Measurements from ENCODE around the gene MIPEP.

Gene MIPEP

GRCh38 chr13:23849670-23850069, 39.5 kb downstream of the MIPEP start:
- DNase-seq (ENCODE audit: insufficient read length, low spot score) (no peak), FAIRE-seq (no peak)
- no peak for TF ChIP-seq CTCF (IDR thresholded peaks at IDR 0.05; ENCODE audit: insufficient read depth, missing control alignments)

- TF ChIP-seq CTCF (IDR thresholded peaks at IDR 0.05; ENCODE audit: insufficient read depth, missing control alignments), result no peak
- DNase-seq (ENCODE audit: insufficient read length, low spot score) (no peak), FAIRE-seq (no peak)
Observed at GRCh38 chr13:23848646-23849141, 40.5 kb downstream of the MIPEP start.

- FAIRE-seq (no peak), DNase-seq (ENCODE audit: insufficient read length, low spot score) (no peak)
- TF ChIP-seq CTCF (IDR thresholded peaks at IDR 0.05; ENCODE audit: insufficient read depth, missing control alignments), result no peak
Observed at GRCh38 chr13:23848019-23848418, 41.2 kb downstream of the MIPEP start.

GRCh38 chr13:23847497-23847896, 41.7 kb downstream of the MIPEP start:
- no peak for TF ChIP-seq CTCF (IDR thresholded peaks at IDR 0.05; ENCODE audit: insufficient read depth, missing control alignments)
- FAIRE-seq, result no peak

GRCh38 chr13:23845105-23845725, 44.0 kb downstream of the MIPEP start:
- FAIRE-seq (no peak), DNase-seq (ENCODE audit: insufficient read length, low spot score) (no peak)
- TF ChIP-seq CTCF (IDR thresholded peaks at IDR 0.05; ENCODE audit: insufficient read depth, missing control alignments), result no peak

More at GRCh38 chr13:23847497-23847896, 41.7 kb downstream of the MIPEP start:
- DNase-seq (ENCODE audit: insufficient read length, low spot score), result no peak

- FAIRE-seq (no peak), DNase-seq (ENCODE audit: insufficient read length, low spot score) (no peak)
- no peak for TF ChIP-seq CTCF (IDR thresholded peaks at IDR 0.05; ENCODE audit: insufficient read depth, missing control alignments)
Observed at GRCh38 chr13:23844132-23844531, 45.1 kb downstream of the MIPEP start.

- no peak for DNase-seq (ENCODE audit: insufficient read length, low spot score)
- no peak for TF ChIP-seq CTCF (IDR thresholded peaks at IDR 0.05; ENCODE audit: insufficient read depth, missing control alignments)
- no peak for FAIRE-seq
Observed at GRCh38 chr13:23843436-23843835, 45.8 kb downstream of the MIPEP start.
